GM20431 (cell line): ENCODE results near the gene CTAGE8.
"Not testable (repeated sequence)": the region's sequence is repeated elsewhere in the genome, so short reads cannot be mapped to it uniquely, and the experiment has no call there.

Experiments
- in situ Hi-C: fragments of 300-500 bp; cut with MseI, MboI; formaldehyde crosslinking; loops from one replicate; pipeline ENCODE4 v1.15.0; 2020; ENCODE audit warnings: low sequenced_read_pairs; ENCODE audit not compliant: unreplicated experiment

CTAGE8 gene, protein sequence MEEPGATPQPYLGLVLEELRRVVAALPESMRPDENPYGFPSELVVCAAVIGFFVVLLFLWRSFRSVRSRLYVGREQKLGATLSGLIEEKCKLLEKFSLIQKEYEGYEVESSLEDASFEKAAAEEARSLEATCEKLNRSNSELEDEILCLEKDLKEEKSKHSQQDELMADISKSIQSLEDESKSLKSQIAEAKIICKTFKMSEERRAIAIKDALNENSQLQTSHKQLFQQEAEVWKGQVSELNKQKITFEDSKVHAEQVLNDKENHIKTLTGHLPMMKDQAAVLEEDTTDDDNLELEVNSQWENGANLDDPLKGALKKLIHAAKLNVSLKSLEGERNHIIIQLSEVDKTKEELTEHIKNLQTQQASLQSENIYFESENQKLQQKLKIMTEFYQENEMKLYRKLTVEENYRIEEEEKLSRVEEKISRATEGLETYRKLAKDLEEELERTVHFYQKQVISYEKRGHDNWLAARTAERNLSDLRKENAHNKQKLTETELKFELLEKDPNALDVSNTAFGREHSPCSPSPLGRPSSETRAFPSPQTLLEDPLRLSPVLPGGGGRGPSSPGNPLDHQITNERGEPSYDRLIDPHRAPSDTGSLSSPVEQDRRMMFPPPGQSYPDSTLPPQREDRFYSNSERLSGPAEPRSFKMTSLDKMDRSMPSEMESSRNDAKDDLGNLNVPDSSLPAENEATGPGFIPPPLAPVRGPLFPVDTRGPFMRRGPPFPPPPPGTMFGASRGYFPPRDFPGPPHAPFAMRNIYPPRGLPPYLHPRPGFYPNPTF

DNA sequence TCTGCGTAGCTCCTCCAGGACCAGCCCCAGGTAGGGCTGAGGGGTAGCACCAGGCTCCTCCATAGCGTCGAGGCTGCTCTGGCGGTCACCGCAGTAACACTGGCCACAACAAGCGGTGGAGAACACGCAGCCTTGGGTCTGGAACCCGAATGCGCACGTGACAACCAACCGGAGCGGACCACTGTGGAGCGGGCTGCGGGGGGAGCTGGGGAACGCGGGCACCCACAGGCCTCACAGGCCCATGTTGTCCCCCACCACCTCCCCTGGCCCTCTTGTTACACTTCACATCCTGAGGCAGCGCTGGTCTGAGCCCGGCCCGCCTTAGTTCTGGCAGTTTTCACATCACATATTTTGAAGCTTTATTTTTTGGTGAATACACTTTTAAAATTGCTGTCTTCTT, at the start of gene CTAGE8:
Gene CTAGE8 (minus strand): TSS at position 101 of the 400 bp plus-strand sequence. CDS start 38 bp downstream, at position 63.
- in situ Hi-C loops: not testable (repeated sequence)

DNA sequence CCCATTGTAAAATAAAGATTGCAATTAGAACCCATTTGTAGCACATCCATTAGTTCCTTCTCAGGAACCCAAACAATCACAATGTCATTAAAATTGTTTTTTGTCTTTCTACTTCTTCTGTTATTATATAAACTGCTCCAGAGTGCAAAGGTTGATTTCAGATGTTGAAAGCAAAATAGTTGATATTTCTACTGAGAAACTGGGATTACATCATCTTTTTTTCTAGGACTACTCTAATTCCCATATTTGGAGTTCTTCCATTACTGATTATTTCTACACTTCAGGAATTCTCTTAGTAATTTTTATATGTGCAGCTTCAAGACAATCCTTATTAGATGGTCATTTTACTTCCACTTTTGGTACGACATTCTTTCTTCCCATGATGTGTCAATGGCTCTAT, 48.4 kb upstream of the CTAGE8 start:
- in situ Hi-C loops: not testable (repeated sequence)

DNA sequence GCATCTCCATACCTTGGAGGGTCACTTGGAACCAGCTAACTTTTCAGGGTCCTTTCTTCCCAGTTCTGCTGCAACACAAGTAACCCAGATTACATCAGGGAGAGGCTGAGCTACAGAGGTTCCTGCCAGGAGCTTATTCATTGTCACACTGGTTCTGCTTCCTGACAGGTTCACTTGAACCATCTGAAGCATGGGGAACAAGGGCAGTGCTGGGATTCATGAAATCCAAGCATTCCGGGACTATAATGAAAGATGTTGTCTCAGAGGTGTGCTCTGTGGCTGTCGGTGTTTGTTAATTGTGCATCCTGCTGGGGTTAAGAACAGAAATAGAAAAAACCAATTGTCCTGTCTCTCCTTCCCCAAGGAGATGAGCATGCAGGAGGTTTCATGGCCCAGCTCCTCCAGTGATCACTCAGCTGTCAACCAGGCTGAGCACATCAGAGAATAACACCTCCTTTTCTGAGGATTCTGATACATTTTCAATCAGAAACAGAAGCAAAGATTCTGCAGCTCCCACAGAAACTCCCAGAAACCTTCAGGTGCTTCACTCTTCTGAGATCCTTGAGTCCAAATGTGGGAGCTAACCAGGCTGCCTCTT, 42.9 kb upstream of the CTAGE8 start, which contains the start of gene OR2A1:
Gene OR2A1 (plus strand): TSS at position 548 of the 598 bp plus-strand sequence. CDS start 5,706 bp downstream, outside the sequence.
- in situ Hi-C loops: not testable (repeated sequence)

DNA sequence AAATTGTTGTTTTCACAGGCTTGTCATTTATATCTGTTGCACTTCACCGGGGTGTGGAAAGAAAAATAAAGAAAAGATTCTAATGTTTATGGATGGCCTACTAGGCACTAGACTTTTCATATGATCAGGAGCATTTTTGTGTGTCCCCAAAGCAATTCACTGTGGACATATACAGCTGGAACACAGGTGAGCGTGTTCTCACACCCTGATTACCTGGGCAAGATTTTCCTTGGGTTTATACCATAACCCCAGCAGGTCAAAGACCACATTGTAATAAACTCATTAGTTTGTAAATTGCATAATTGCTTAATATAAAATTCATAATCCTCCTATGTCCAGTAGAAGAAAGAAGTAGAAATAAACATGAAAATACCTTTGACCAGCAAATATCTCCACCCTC, 42.1 kb upstream of the CTAGE8 start:
- in situ Hi-C loops: not testable (repeated sequence)

DNA sequence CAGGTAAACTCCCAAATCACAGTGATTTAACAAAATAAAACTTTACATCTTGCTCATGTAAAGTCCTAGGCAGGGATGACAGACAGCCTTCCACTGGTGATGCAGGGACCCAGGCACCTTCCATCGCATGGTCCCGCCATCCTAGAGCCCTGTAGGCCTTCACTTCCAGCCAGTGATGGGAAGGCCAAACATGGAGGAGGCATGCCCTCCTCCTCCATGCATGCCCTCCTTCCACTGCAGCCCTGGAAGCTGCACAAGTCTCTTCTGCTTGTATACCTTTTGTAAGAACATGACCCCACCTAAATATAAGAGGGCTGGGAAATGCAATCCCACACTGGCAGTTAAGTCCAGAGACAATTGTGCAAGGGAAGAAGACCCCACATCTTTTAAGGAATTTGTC, 40.6 kb upstream of the CTAGE8 start:
- in situ Hi-C loops: not testable (repeated sequence)

DNA sequence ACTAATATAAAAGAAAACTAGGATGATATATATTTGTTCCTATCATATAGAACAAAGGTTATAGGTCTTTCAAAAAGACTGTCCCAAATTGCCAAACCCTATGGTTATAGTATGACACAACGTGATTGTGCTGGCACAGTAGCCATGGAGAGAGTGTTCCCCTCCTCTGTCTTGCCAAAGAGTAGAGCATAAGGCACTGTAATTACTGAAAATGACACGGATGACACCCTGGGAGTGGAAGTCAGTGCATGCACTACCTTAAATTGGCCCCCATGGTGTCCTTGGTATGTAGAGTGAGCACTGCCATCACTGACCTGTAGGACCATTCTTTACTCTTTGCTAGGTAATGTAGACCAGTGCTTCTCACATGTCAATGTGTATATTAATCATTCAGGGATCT, 36.1 kb upstream of the CTAGE8 start:
- in situ Hi-C loops: not testable (repeated sequence)

DNA sequence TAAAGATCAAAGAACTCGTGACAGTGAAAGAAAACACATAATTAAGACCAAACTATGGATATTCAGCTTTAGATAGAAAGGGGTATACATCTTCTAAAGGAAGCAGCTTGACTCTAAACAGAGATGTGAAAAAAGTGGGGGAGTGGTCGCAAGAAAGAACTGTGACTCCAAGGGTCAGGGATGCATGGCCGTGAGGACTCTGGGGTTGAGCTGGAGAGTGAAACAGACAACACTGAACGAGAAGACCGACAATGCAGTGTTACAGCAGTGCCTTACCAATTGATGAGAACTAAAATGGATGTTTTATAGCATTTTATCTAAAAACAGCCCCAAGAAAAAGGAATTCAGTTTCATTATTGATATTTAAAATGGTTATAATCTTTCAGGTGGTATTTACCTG, 34.5 kb upstream of the CTAGE8 start:
- in situ Hi-C loops: not testable (repeated sequence)

DNA sequence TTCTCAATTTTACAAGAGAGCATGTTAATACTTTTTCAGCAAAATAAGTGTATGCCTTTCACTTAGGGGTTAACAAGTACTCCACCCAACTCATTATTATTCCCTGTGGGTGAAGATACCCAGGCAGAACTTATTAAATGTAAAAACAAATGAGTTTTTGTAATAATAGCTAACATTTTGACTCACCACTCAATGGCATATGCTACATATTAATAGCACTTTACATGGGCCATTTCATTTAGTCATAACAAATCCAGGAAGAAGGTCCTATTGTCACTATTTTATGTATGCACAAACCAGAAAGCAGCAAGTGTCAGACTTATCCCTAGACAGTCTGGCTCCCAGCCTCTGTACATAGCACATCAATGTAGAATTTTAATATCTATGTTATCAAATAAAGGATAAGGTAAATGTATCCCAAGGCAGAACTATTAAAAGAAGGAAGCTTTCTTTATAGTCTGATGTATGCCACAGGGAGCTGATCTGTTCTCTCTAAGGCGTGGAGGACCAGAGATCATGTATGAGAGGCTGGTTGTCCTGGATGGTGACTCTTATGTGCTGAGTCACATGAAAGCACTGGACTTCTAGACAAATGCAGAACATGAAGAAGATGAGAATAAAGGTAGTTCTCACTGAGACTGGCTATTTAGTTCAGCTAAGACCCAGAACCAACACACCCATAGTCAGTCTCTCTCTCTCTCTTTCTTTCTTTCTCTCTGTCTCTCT, 33.7 kb upstream of the CTAGE8 start:
- in situ Hi-C loops: not testable (repeated sequence)

DNA sequence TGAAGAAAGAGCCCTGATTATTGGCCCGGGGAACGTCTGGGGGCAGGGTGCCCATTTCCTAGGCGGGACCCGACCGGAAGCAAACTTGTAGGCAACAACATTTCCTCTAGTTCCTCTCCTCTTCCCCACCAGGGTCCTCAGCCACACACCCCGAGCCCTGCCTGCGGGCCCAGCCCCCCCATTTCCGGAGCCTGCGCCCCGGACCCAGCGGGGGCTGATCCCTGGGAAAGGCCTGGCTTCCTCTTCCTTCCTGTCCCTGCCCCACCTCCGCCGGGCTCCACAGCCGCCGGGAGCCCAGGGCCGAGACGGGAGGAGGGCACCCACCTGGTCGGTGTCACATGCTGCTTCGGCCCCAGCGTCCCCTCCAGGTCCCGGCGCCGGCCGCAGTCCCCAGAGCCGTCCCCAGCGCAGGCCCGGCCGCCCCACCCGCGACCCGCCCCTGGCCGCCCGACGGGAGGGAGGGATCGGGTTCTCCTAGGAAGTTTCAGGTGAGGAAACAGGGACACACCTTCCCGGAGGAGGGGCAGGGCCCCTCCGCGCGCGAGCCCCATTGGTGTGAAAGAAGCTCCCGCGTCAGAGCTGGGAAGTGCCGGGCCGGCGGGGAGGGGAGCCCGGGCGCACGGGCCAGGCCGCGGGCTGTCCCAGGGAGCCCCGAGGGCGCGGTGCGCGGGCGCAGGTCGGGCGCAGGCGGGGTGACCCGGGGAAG, 24.9 kb upstream of the CTAGE8 start:
- in situ Hi-C loops: not testable (repeated sequence)

DNA sequence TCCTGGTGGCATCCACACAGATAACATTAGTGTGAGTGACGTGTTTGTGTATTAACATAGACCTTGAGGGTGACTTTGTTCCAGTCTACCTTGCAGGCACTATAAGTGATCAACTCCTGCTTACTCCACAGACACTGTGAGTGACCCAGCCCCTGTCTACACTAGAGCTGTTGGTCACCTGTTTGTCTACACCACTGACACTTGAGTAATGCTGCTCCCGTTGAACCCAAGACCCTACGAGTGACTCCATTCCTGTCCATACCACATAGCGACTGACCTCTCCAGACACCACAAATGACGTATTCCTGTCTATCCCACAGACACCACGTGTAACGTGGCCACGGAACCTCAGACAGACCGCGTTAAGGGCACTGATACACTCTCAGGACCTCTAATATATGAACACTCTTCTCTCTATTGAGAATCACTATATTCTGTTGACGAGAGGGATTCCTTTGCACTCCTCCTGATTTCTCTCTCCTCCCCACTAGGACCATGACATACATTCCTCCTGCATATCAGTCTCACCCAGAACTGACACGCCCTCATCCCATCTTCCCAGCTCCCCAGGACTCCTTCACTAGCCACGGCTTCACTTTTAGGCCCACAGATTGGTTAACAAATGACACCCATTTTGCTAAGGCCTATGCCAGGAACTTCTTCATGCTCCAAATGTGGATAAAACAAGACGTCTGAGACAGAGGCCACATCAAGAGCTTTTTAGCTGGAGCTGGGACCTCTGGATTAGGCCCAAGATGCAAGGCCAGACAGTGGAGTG, 23.5 kb upstream of the CTAGE8 start:
- in situ Hi-C loops: not testable (repeated sequence)

DNA sequence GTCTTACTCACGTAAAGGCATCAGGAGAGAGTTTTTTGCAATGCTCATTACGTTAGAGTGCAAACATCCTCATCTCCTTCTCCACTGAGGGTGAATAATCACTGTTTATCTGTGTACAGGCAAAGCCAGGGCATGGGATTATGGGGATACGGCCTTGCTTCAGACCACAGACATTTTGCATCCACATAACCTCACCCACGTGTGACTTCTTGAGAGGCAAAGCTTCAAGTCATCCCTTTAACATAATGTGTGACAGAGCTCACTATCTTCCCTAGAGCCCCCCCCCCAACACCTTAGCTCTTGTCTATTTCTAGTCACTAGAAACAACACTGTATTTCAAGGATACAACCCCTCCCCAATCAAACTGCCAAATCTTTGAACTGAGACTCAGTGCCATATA, 22.5 kb upstream of the CTAGE8 start:
- in situ Hi-C loops: not testable (repeated sequence)

DNA sequence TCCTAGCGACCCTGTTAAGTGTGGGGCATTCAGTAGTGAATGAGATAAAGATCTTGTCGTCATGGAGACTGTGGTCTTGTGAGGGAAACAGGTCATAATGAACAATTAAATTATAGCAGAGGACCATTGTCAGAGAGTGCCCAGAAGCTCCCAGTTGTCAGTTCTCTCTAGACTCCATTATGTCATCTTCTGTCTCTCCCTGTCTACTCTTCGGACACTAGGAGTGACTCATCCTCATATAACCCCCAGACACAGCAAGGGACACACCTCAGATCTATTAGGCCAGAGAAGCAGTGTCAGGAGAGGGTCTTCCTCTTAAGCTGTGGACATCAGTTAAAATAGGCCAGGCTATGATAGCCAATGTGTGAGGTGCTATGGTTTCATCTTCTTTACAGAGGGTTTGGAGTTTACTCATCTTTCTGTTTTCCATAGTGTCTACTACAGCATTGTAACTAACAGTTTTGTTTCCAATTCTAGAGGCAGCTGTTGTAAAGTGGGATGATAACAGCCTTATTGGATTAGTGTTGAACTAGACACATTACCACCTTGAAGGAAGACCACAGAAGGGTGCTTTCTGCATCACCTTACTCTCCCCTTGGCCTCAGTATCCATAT, 18.2 kb upstream of the CTAGE8 start:
- in situ Hi-C loops: not testable (repeated sequence)

DNA sequence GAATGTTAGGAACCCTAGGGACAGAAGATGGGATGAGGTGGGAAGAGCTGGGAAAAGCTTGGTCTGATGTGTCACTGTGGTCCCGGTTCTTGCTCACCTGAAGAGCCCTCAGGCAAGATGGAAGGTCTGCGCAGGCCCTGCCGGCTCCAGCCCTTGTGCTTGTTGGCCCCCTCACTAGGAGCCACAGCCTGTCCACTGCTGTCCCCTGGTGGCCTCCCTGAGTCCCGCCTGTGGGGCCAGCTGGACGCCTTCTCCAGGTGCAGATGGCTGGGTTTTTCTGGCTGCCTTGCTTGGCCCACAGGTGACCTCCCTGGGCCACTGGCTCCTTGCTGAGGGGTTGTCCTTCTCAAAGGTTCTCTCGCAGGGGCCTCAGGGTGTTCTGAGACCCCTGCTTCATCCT, 14.6 kb upstream of the CTAGE8 start:
- in situ Hi-C loops: not testable (repeated sequence)

DNA sequence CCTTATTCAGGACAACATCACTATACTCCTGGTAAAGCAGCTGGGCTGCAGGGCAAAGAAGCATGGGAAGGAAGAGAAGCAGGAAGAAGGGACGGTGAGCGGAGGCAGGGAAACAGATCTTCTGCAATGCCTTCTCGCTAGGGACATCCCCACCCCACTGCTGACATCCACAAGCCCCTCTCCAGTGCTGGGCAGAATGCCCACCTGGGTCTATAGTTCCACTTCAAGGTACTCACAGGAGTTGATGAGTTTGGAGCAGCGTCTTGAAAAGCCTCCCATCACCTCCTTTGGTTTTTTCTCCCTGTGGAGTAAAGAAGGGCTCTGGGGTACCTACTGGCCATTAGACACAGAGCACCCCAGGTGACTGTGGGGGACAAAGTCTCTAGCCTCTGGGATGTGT, 13.4 kb upstream of the CTAGE8 start:
- in situ Hi-C loops: not testable (repeated sequence)

DNA sequence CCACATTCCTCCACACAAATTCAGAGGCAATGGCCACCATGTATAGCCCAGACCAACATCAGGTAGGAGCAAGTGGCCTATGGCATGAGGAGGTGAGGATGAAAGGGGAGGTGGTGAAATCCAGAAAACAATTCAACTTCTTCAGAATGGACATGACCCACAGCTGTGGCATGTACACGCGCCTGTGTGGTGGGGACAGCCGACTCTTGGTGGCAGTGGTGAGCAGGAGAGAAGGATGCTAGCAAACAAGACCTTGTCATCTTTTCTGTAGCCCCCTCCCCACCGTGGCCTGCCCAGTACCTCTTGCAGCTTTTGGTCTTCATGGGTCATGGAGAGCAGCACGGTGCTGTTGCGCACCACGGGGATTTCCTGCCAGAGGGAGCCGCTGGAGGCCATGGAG, 12.9 kb upstream of the CTAGE8 start:
- in situ Hi-C loops: not testable (repeated sequence)

DNA sequence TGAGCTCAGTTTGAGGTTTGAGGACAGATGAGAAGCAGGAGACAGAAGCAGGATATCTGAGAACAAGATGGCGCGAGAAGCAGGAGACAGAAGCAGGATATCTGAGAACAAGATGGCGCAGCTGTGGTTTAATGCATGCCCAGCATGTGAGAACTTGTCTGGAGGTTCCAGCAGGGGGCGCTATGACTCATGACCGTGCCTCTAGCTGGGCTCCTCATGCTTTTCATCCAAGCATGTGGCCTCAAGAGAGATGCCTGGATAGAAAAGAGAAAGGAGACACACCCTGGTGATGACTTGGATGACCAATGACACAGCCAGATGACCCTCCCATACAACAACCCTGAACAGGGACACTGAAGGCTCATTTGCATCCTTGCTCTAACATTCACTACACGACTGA, 10.9 kb upstream of the CTAGE8 start:
- in situ Hi-C loops: not testable (repeated sequence)

DNA sequence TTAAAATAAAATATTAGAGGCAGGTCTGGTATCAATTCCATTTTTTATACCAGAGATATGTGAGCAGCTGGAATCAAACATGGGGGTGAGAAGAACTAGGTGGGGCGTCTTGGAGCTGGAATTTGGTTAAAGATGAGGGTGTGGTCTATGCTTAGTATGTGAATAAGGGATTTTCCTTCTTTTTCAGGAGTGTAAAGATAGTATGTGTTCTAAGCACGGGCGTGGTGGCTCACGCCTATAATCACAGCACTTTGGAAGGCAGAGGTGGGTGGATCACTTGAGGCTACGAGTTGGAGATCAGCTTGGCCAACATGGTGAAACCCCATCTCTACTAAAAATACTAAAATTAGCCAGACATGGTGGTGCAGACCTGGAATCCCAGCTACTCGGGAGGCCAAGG, 6.2 kb upstream of the CTAGE8 start:
- in situ Hi-C loops: not testable (repeated sequence)

DNA sequence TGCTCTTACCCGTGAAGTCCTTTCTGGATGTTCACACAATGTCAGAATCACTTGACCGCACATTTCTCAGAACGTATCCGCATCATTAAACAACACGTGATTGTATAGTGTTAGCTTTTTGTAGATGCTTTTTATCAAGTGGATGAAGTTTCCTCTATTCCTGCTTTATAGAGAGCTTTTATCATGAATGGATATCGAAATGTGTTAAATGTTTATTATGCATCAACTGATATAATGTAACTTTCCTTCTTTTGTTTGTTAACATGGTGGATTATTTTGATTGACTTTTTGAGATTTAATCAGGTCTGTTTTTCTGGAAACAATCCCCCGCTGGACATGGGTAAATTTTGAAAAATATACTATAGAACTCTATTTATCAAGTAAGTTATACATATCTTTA, 4.4 kb downstream of the CTAGE8 start, which contains the start of gene OR2A7:
Gene OR2A7 (minus strand): TSS at position 101 of the 400 bp plus-strand sequence. CDS start 5,164 bp downstream, outside the sequence.
- in situ Hi-C loops: not testable (repeated sequence)
